ENCODE results near the gene NECTIN1.

DNA sequence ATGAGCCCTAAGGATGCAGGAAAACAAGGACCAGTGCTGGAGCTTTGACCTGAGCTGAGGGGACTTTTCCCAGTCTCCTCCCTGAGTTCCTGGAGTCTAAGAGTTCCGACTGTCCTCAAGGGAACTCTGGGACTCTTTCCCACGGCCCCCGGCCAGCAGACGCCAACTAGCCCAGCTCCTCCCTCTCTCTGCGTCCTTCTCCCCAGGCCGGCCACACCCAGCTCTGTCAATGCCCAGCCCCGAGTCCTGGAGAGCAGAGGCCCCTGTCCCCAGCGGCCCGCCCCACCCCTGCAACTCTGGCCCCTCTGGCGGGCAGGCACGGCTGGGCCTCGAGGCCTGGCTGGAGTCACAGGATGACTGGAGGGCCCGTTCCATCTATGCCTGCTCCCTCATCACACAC, 29.8 kb downstream of the NECTIN1 start:
- no peak for TF ChIP-seq EP300 (IDR thresholded peaks at IDR 0.05)
- no peak for TF ChIP-seq POLR2A (IDR thresholded peaks at IDR 0.05)
- TF ChIP-seq, protein P1, sequence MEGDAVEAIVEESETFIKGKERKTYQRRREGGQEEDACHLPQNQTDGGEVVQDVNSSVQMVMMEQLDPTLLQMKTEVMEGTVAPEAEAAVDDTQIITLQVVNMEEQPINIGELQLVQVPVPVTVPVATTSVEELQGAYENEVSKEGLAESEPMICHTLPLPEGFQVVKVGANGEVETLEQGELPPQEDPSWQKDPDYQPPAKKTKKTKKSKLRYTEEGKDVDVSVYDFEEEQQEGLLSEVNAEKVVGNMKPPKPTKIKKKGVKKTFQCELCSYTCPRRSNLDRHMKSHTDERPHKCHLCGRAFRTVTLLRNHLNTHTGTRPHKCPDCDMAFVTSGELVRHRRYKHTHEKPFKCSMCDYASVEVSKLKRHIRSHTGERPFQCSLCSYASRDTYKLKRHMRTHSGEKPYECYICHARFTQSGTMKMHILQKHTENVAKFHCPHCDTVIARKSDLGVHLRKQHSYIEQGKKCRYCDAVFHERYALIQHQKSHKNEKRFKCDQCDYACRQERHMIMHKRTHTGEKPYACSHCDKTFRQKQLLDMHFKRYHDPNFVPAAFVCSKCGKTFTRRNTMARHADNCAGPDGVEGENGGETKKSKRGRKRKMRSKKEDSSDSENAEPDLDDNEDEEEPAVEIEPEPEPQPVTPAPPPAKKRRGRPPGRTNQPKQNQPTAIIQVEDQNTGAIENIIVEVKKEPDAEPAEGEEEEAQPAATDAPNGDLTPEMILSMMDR (IDR thresholded peaks at IDR 0.05), result no peak
- no peak for TF ChIP-seq POLR2AphosphoS5 (IDR thresholded peaks at IDR 0.05)

All from upper lobe of left lung (tissue), 4 donors.